AG04450 (cell line): ENCODE measurements around the gene EML1. TPM values are rescaled to one million over a fixed set of nuclear protein-coding genes. Genes with fewer than 3 reads are reported as not detected.

Source experiments
- CTCF ChIA-PET: fragments of 300-600, 350-600 bp; formaldehyde crosslinking; extraction: SDS; loops from one replicate; lab custom pipeline; 2022; ENCODE audit warnings: antibody characterized with exemption, inconsistent platforms; lab: Charles Lee
- POLR2A ChIA-PET: fragments of 350-600 bp; formaldehyde crosslinking; extraction: SDS; loops from one replicate; lab custom pipeline; 2021; ENCODE audit warnings: antibody characterized with exemption, inconsistent platforms; lab: Yijun Ruan, JAX
- DNase-seq: peaks from one replicate; pipeline ENCODE4 v3.0.0-alpha.2; 2011; ENCODE audit warnings: low read depth, low spot score
- H3K27ac ChIP-seq: one replicate; pipeline ENCODE4 v1.5.1; 2012; ENCODE audit warnings: low read depth, low read length, control low read depth
- H3K27me3 ChIP-seq: one replicate; pipeline ENCODE4 v1.6.0; 2012; ENCODE audit warnings: low read length; ENCODE audit not compliant: control insufficient read depth, insufficient read depth
- H3K4me3 ChIP-seq: 2 replicates; pipeline ENCODE4 v1.5.1; 2011; ENCODE audit warnings: mild to moderate bottlenecking, low read depth, low read length, control low read depth
- H3K9me3 ChIP-seq: 2 replicates; pipeline ENCODE4 v1.5.1; 2012; ENCODE audit warnings: low read length; ENCODE audit not compliant: control insufficient read depth, insufficient read depth
- CTCF ChIP-seq: IDR thresholded peaks from 2 replicates; pipeline ENCODE4 v1.5.1; 2011; ENCODE audit warnings: low read depth, low read length, control low read depth, inconsistent platforms
- polyA plus RNA-seq: library from polyadenylated mRNA; depleted of rRNA; stranded (reverse); fragments of >200 nt; gene quantifications from 2 replicates; pipeline ENCODE4 v1.2.3, GENCODE V29; 2011

Gene EML1
- polyA plus RNA-seq, 1 experiment: 37.7 TPM

DNA sequence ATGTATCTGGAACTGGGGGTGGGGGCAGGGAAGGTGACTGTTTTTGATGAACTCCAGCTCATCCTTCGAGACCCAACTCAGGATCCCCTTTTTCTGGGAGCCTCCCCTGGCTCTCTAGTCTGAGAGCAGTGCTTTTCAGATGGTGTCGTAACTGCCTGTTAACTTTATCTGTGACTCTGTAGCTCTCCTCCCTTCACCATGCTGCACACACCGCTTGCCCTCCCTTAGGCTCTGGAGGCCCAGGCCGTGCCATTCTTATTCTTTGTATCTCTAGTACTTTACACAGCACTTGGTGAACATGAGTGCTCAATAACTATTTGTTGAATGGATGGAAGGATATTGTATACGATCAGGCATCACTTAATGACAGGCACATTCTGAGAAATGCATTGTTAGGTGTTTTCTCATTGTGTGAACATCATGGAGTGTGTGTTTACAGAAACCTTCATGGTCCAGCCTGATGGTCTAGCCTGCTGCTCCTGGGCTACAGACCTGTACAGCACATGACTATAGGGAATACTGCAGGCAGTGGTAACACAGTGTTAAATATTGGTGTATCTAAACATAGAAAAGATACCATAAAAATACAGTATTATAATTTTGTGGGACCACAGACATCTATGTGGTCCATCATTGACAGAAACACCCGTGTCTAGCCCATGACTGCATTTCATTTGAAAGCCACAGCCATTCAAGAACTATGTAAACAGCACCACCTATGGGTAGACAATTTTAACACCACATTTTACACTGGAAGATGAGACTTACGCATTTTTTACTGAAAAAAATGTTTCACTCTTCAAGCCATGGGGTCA is 91.8 kb downstream of the EML1 start:
- no peaks in the 10 kb centered on the region for H3K9me3 ChIP-seq
- H3K4me3 ChIP-seq: no peak overlapping the region
- ChIA-PET CTCF (interaction anchor here (0.7 to 7.7 kb wide), 34 partner anchors 10 to 322 kb away, joined by 3 to 89 read pairs (median 4); partner anchors contain the start of gene EML1), POLR2A (no interaction called here)
- H3K27me3 ChIP-seq: no peaks in the 10 kb centered on the region
- TF ChIP-seq CTCF: peak; percentile 78
- no peak overlapping the region for H3K27ac ChIP-seq
- peak; percentile 34 for DNase-seq

- no peak overlapping the region for H3K4me3 ChIP-seq
- POLR2A ChIA-PET: no interaction called here
- no peaks in the 10 kb centered on the region for H3K9me3 ChIP-seq
- H3K27me3 ChIP-seq: no peaks in the 10 kb centered on the region
- DNase-seq: no peak
- no peak overlapping the region for H3K27ac ChIP-seq
- no peak for TF ChIP-seq CTCF
- CTCF ChIA-PET: interaction anchor here (0.6 to 7.7 kb wide), 36 partner anchors 10 to 323 kb away, joined by 3 to 89 read pairs (median 4); partner anchors contain the start of gene EML1
Observed at GRCh38 chr14:99885649-99885958, 92.4 kb downstream of the EML1 start.

- no peak for DNase-seq
- H3K27me3 ChIP-seq: no peaks in the 10 kb centered on the region
- TF ChIP-seq CTCF: no peak
- ChIA-PET POLR2A (no interaction called here), CTCF (interaction anchor here (0.9 to 2.5 kb wide), 4 partner anchors 9 to 205 kb away, joined by 3 to 13 read pairs (median 8); no protein-coding TSS in a partner anchor)
- H3K27ac ChIP-seq: no peak overlapping the region
- H3K9me3 ChIP-seq: no peaks in the 10 kb centered on the region
- no peak overlapping the region for H3K4me3 ChIP-seq
Observed at GRCh38 chr14:99887407-99887806, 94.2 kb downstream of the EML1 start.

GRCh38 chr14:99888149-99888548 is 94.9 kb downstream of the EML1 start:
- Histone ChIP-seq H3K27ac (no peak overlapping the region), H3K9me3 (no peaks in the 10 kb centered on the region), H3K27me3 (no peaks in the 10 kb centered on the region), H3K4me3 (no peak overlapping the region)
- DNase-seq: no peak
- CTCF ChIA-PET: interaction anchor here (0.6 to 2.5 kb wide), 5 partner anchors 11 to 206 kb away, joined by 3 to 13 read pairs (median 4); no protein-coding TSS in a partner anchor
- no peak for TF ChIP-seq CTCF
- POLR2A ChIA-PET: no interaction called here

DNA sequence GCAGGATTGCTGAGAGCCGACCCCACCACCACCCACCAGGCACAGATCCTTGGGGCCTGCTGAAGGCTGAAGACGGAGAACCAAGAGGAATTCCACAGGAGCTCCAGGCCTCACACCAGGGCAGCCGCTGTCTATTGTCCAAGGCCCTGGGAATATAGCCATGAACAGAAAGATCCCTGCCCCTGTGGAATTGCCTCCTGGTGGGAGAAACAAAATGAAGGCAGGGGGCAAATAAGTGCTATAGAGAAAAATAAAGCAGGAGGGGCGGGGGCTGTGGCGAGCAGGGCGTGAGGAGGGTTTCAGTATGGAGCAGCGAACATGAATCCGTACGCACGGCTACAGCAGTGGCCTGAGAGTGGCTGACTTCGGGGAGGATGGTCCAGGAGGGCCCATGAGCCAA is 96.1 kb downstream of the EML1 start:
- ChIA-PET CTCF (interaction anchor here (1.8 kb wide), 1 partner anchor 11 kb away, joined by 9 read pairs; no protein-coding TSS in a partner anchor), POLR2A (no interaction called here)
- TF ChIP-seq CTCF: no peak
- no peak overlapping the region for H3K4me3 ChIP-seq
- no peak overlapping the region for H3K27ac ChIP-seq
- H3K9me3 ChIP-seq: no peaks in the 10 kb centered on the region
- H3K27me3 ChIP-seq: no peaks in the 10 kb centered on the region
- DNase-seq: no peak
